ENCODE data around the gene TCTA.

The TCTA gene

GRCh38 chr3:49454898-49455681, 42.9 kb downstream of the TCTA start:
- in situ Hi-C loops (cut with HindIII; ENCODE audit: low pct_ligation_motif_present, low sequenced_read_pairs), result no loop called here
- DNase-seq, result no peak
- no peaks in the 10 kb centered on the region for H3K27me3 ChIP-seq (replicated peaks)
- H3K4me3 ChIP-seq (ENCODE audit: low read depth, low read length), result no peak overlapping the region
- no peak overlapping the region for H3K27ac ChIP-seq
- TF ChIP-seq CTCF (IDR thresholded peaks at IDR 0.05; ENCODE audit: low read depth, low read length, missing control alignments), result no peak
- no peaks in the 10 kb centered on the region for H3K36me3 ChIP-seq (replicated peaks)

GRCh38 chr3:49456466-49456865, 44.2 kb downstream of the TCTA start:
- in situ Hi-C loops (cut with HindIII; ENCODE audit: low pct_ligation_motif_present, low sequenced_read_pairs), result no loop called here
- Histone ChIP-seq H3K36me3 (replicated peaks) (no peaks in the 10 kb centered on the region), H3K4me3 (ENCODE audit: low read depth, low read length) (no peak overlapping the region), H3K27me3 (replicated peaks) (no peaks in the 10 kb centered on the region), H3K27ac (no peak overlapping the region)
- TF ChIP-seq CTCF (IDR thresholded peaks at IDR 0.05; ENCODE audit: low read depth, low read length, missing control alignments), result no peak
- DNase-seq, result peak; percentile 18

GRCh38 chr3:49460188-49460890, 48.1 kb downstream of the TCTA start:
- no peak overlapping the region for H3K27ac ChIP-seq
- H3K27me3 ChIP-seq (replicated peaks), result no peaks in the 10 kb centered on the region
- DNase-seq, result no peak
- no peak for TF ChIP-seq CTCF (IDR thresholded peaks at IDR 0.05; ENCODE audit: low read depth, low read length, missing control alignments)
- no peaks in the 10 kb centered on the region for H3K36me3 ChIP-seq (replicated peaks)
- in situ Hi-C loops (cut with HindIII; ENCODE audit: low pct_ligation_motif_present, low sequenced_read_pairs), result no loop called here
- H3K4me3 ChIP-seq (ENCODE audit: low read depth, low read length), result no peak overlapping the region

DNA sequence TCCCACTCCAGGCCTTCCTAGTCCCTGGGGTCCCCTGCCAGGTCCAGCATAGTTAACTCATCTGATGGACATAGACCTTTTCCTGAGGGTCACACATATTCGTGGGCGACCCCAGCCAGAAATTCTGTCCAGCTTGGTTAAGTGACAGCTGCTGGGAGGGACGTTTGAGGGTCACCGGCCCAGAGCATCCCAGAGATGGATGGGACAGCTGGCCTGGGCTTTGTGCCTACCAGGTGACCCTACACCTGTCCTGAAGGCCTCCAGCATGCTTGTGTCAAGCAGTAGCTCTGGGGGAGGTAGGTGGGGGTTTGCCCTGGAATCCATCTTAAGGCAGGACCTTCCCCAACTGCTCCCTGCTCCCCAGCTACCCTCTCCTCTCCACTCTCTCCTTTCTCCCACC, 48.7 kb downstream of the TCTA start:
- DNase-seq, result no peak
- no peak for TF ChIP-seq CTCF (IDR thresholded peaks at IDR 0.05; ENCODE audit: low read depth, low read length, missing control alignments)
- Histone ChIP-seq H3K36me3 (replicated peaks) (no peaks in the 10 kb centered on the region), H3K4me3 (ENCODE audit: low read depth, low read length) (no peak overlapping the region), H3K27ac (no peak overlapping the region), H3K27me3 (replicated peaks) (no peaks in the 10 kb centered on the region)
- in situ Hi-C loops (cut with HindIII; ENCODE audit: low pct_ligation_motif_present, low sequenced_read_pairs), result no loop called here

GRCh38 chr3:49461443-49462171, 49.4 kb downstream of the TCTA start:
- H3K36me3 ChIP-seq (replicated peaks), result no peaks in the 10 kb centered on the region
- in situ Hi-C loops (cut with HindIII; ENCODE audit: low pct_ligation_motif_present, low sequenced_read_pairs), result no loop called here
- H3K27ac ChIP-seq, result peak overlapping the region; percentile 68
- TF ChIP-seq CTCF (IDR thresholded peaks at IDR 0.05; ENCODE audit: low read depth, low read length, missing control alignments), result no peak
- no peaks in the 10 kb centered on the region for H3K27me3 ChIP-seq (replicated peaks)
- peak; percentile 25 for DNase-seq
- no peak overlapping the region for H3K4me3 ChIP-seq (ENCODE audit: low read depth, low read length)

All from brain microvascular endothelial cell (primary cell).